Epithelial cell of proximal tubule (primary cell): ENCODE data around the gene CTXN1. TPM values are rescaled to one million over a fixed set of nuclear protein-coding genes. Genes with fewer than 3 reads are reported as not detected.
"Not testable (repeated sequence)": the region's sequence is repeated elsewhere in the genome, so short reads cannot be mapped to it uniquely, and the experiment has no call there.

Experiments used
- DNase-seq: peaks from one replicate; pipeline ENCODE4 v3.0.0-alpha.2; 2011; ENCODE audit warnings: low read depth
- H3K4me3 ChIP-seq: 2 replicates; pipeline ENCODE4 v1.5.1; 2011; ENCODE audit warnings: low read depth, mild to moderate bottlenecking, low read length
- CTCF ChIP-seq: conservative IDR thresholded peaks from 2 replicates; pipeline ENCODE4 v1.5.1; 2012; ENCODE audit warnings: low read depth, mild to moderate bottlenecking, low read length
- total RNA-seq: library from RNA; depleted of rRNA; stranded (reverse); fragments of >200 nt; gene quantifications from 2 replicates; pipeline ENCODE4 v1.2.3, GENCODE V29; 2015

The CTXN1 gene
- total RNA-seq, 1 donor from 2014 or later, result 42.8 TPM

- H3K4me3 ChIP-seq, result no peak overlapping the region
- TF ChIP-seq CTCF, result no peak
- DNase-seq, result no peak
Observed at GRCh38 chr19:7895565-7895964, 30.4 kb downstream of the CTXN1 start.

DNA sequence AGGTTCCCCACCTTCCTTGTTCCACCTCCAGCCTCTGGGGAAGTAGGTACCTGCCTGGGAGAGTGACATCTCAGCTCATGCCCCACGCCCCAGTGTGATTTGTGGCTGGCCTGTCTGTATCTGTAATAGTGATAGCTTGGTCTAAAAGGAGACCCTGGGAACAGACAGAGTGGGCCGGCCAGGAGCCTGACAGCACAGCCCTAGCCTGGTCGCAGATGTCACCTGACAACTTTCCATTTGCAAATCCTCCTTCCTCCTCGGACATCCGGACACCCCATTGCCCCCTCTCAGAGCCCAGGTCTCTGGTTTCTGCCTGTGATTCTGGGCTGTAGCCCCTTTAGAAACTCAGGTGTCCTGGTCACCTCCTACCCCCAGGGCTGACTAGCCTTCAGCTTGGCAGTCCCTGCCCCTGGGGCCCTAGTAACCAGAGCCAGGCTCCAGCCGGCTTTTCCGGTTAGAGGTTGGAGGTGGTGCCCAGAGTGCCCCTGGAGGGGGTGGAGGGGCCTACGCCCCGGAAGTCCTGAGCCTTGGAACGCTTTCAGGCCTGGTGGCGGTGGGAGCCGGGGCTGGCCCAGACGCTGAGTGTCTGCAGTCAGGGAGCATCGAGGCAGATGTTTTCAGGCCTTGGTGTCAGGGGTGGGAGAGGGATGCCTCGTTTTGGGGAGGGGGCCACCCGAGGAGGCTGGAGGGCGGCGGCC lies 31.2 kb downstream of the CTXN1 start:
- TF ChIP-seq CTCF, result no peak
- no peak for DNase-seq

DNA sequence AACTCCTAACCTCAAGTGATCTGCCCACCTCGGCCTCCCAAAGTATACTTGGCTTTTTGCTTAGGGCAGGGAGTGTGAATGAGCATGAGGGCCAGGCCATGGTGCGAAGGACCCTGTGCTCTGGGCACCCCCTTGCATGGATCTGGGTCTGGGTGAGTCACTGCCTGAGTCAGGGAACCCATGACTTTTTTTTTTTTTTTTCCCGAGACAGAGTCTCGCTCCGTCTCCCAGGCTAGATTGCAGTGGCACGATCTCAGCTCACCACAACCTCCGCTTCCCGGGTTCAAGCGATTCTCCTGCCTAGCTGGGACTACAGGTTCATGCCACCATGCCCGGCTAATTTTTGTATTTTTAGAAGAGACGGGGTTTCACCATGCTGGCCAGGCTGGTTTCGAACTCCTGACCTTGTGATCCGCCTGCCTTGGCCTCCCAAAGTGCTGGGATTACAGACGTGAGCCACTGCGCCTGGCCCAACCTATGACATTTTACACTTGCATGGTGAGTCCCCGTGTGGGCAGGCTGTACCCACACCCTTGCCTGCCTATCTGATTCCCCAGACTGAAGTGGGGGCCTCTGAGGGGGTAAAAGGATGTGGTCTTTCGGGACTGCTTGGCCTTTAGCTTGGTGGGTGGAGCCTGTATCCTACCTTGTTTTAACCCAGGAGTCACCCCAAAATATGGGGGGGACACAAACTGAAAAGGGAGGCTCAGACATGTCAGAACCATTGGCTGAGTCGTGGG lies 32.4 kb downstream of the CTXN1 start:
- not testable (repeated sequence) for H3K4me3 ChIP-seq, DNase-seq

More for the DNA sequence above, 31.2 kb downstream of the CTXN1 start:
- no peak overlapping the region for H3K4me3 ChIP-seq

DNA sequence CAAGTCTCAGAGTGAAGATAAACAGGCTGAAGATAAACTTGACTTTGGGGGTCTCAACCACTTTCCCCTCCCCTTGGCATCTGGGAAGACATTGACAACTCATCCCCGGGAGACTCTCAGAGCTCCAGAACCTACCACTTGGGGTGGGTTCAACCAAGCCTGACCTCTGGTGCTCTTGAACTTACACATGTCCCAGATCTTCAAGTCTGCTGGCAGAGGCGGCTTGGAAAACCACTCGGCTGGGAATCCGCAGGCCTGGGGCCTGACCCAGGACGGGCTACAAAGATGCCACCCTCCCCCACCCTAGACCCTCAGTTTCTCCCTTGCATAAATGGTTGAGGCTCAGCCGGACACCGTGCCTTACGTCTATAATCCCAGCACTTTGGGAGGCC lies 37.1 kb downstream of the CTXN1 start:
- peak overlapping the region; percentile 84 for H3K4me3 ChIP-seq
- no peak for TF ChIP-seq CTCF
- no peak for DNase-seq

DNA sequence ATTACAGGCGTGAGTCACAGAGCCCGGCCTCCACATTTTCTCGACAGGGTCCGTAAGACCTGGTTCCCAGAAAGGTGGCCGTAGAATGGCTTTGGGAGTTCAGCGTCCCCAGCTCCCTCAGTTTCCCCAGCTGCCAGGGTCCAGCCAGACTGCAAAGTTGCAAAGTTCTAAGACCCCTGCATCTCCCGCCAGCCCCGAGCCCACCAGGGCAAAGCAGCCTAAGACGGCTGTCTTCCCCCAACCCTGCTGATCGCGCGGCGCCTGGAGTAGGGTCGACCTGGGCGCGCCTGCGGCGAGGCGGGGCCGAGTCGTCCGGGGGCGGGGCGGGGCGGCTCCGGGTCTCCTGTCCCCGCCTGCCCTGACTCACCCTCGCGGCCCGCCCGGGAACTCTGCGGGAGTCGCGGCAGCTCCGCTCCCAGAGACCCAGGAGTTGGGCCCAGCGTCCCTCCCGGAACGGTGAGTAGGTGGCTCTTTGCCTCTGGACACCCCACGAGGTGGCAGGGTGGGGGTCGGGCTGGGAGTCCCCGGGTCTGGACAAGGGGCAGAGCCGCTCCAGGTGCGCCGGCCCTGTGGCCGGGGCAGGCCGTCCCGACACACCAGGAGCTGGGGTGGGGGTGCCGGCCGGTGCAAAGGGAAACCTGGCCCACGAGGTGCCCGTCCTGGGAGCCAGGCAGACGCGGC lies 37.6 kb downstream of the CTXN1 start, which contains the start of gene LRRC8E:
LRRC8E (plus strand) TSS at position 366 of the 681 bp plus-strand sequence. CDS start 7,094 bp downstream, outside the sequence.
- DNase-seq, result no peak
- peak within 1 kb of the TSS; percentile 84 for H3K4me3 ChIP-seq
- no peak for TF ChIP-seq CTCF

GRCh38 chr19:7887408-7888144 lies 38.4 kb downstream of the CTXN1 start:
- no peak for TF ChIP-seq CTCF
- H3K4me3 ChIP-seq, result peak overlapping the region; percentile 84
- no peak for DNase-seq

- no peak for DNase-seq
- no peak for TF ChIP-seq CTCF
- no peak overlapping the region for H3K4me3 ChIP-seq
Observed at GRCh38 chr19:7885818-7886217, 40.1 kb downstream of the CTXN1 start.
